HEK293T (cell line): ENCODE data around the gene HIF3A.

Experiments used
- ARNT ChIP-seq: fragments of 450-650 bp; IDR thresholded peaks from 2 replicates; pipeline ENCODE4 v1.6.1; 2017; ENCODE audit warnings: mild to moderate bottlenecking
- BHLHE40 ChIP-seq: fragments of 450-650 bp; IDR thresholded peaks from 2 replicates; pipeline ENCODE4 v1.6.1; 2016; ENCODE audit warnings: mild to moderate bottlenecking, moderate library complexity, borderline replicate concordance
- ELF4 ChIP-seq: fragments of 450-650 bp; IDR thresholded peaks from 2 replicates; pipeline ENCODE4 v1.6.1; 2017; ENCODE audit warnings: antibody characterized with exemption
- FOXA1 ChIP-seq: fragments of 450-650 bp; IDR thresholded peaks from 2 replicates; pipeline ENCODE4 v1.6.1; 2016; ENCODE audit warnings: mild to moderate bottlenecking
- FOXK2 ChIP-seq: fragments of 450-650 bp; IDR thresholded peaks from 2 replicates; pipeline ENCODE4 v1.6.1; 2016; ENCODE audit warnings: mild to moderate bottlenecking
- FOXM1 ChIP-seq: fragments of 450-650 bp; IDR thresholded peaks from 2 replicates; pipeline ENCODE4 v1.6.1; 2017; ENCODE audit warnings: mild to moderate bottlenecking, borderline replicate concordance
- HDGF ChIP-seq: fragments of 450-650 bp; IDR thresholded peaks from 2 replicates; pipeline ENCODE4 v1.6.1; 2017; ENCODE audit warnings: antibody characterized with exemption, borderline replicate concordance
- LEF1 ChIP-seq: fragments of 450-650 bp; IDR thresholded peaks from 2 replicates; pipeline ENCODE4 v1.6.1; 2017; ENCODE audit warnings: mild to moderate bottlenecking, borderline replicate concordance
- SP1 ChIP-seq: fragments of 450-650 bp; IDR thresholded peaks from 2 replicates; pipeline ENCODE4 v1.6.1; 2017
- SUZ12 ChIP-seq: fragments of 450-650 bp; IDR thresholded peaks from 2 replicates; pipeline ENCODE4 v1.6.1; 2016; ENCODE audit warnings: mild to moderate bottlenecking
- TARDBP ChIP-seq: fragments of 450-650 bp; IDR thresholded peaks from 2 replicates; pipeline ENCODE4 v1.6.1; 2016
- ZNF384 ChIP-seq: fragments of 450-650 bp; IDR thresholded peaks from 2 replicates; pipeline ENCODE4 v1.6.1; 2016
- TF ChIP-seq, protein P1 (sequence below): fragments of 450-650 bp; IDR thresholded peaks from 2 replicates; pipeline ENCODE4 v1.6.1; 2016

DNA sequence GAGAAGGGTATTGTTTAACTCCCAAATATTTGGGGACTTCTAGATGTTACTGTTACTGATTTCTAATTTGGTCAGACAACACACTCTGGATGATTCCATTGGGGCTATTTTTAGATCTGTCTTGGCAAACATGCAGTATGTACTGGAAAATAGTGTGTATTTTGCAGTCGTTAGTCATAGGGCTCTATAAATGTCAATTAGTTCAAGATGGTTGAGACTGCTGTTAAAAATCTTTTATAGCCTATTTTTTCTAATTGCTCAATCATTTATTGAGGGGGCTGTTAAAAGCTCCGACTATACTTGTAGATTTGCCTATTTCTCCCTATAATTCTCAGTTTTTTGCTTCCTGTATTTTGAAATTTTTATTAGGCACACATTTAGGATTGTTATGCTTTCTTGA lies 81.4 kb downstream of the HIF3A start:
- TF ChIP-seq, protein P1, sequence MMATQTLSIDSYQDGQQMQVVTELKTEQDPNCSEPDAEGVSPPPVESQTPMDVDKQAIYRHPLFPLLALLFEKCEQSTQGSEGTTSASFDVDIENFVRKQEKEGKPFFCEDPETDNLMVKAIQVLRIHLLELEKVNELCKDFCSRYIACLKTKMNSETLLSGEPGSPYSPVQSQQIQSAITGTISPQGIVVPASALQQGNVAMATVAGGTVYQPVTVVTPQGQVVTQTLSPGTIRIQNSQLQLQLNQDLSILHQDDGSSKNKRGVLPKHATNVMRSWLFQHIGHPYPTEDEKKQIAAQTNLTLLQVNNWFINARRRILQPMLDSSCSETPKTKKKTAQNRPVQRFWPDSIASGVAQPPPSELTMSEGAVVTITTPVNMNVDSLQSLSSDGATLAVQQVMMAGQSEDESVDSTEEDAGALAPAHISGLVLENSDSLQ: no peak
- TF ChIP-seq LEF1 (no peak), BHLHE40 (no peak), FOXM1 (no peak), SUZ12 (no peak), ARNT (no peak), FOXK2 (no peak), ELF4 (no peak), SP1 (no peak), FOXA1 (no peak), ZNF384 (no peak), TARDBP (no peak), HDGF (no peak)
